GM13977 (cell line): Measurements from ENCODE around the gene C10orf120.

Experiments
- DNase-seq: peaks from one replicate; pipeline ENCODE4 v3.0.0; 2012; ENCODE audit warnings: low spot score
- in situ Hi-C: fragments of 300-500 bp; cut with MboI; formaldehyde crosslinking; loops from one replicate; pipeline ENCODE4 v1.12.0; 2022; ENCODE audit warnings: low sequenced_read_pairs, low pct_unique_long_range_greater_than_20kb, mixed read lengths, inconsistent platforms; ENCODE audit not compliant: unreplicated experiment
- TF ChIP-seq, protein P1 (sequence below): IDR thresholded peaks from 2 replicates; pipeline ENCODE4 v1.5.1; 2012; ENCODE audit warnings: mild to moderate bottlenecking, control low read depth; ENCODE audit not compliant: insufficient read depth; ENCODE audit errors: extremely low read depth, missing control alignments

Gene C10orf120

DNA sequence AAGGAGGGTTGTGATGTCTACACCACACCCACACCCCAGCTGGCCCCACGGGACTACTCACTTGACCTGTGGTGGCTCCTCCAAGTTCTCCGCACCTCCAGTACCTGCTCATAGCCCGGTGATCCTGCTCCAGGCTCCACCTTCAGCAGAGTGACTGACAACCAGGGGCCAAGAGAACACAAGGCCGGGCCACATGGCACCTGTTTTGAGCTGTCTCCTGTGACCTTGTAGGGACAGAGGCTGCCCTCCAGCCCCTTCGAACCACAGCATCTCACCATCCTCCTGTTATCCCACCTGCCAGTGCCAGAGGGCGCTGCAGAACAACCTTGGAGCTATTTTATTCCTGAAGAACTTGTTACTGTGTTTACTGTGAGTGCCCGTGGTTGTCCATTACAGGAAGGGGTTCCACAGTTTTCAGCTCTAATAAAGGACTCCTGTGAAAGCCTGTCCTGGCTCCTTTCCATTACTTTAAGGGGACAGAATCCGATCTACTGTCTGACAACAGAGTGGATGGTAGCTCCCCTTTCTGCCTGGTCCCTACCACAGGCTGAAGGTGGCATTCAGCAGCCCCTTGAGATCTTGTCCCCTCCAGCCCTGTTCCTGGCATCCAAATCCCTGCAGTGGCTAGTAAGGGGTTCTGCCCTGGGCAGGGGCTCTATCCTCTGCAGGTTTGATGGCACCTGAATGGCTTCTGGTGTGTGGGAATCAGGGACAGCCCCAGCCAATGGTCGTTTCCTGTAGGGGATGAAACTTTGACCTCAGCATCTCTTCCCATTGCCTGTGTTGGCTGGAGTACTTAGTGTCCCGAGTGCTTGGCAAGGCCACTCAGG is 50.8 kb downstream of the C10orf120 start:
- peak; percentile 46 for DNase-seq

More for the DNA sequence above, 50.8 kb downstream of the C10orf120 start:
- in situ Hi-C loops, result no loop called here
- TF ChIP-seq, protein P1, sequence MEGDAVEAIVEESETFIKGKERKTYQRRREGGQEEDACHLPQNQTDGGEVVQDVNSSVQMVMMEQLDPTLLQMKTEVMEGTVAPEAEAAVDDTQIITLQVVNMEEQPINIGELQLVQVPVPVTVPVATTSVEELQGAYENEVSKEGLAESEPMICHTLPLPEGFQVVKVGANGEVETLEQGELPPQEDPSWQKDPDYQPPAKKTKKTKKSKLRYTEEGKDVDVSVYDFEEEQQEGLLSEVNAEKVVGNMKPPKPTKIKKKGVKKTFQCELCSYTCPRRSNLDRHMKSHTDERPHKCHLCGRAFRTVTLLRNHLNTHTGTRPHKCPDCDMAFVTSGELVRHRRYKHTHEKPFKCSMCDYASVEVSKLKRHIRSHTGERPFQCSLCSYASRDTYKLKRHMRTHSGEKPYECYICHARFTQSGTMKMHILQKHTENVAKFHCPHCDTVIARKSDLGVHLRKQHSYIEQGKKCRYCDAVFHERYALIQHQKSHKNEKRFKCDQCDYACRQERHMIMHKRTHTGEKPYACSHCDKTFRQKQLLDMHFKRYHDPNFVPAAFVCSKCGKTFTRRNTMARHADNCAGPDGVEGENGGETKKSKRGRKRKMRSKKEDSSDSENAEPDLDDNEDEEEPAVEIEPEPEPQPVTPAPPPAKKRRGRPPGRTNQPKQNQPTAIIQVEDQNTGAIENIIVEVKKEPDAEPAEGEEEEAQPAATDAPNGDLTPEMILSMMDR, result peak; percentile 82
